Vagina (tissue), 2 donors: ENCODE results near the gene NT5C1A.

Experiments used
- CTCF ChIP-seq, 3 experiments: fragments of 450-650 bp in 2 of 3; fragments of 200-600 bp in 1 of 3; sonication (generic) in 1 of 3; IDR thresholded peaks; one replicate each; pipeline ENCODE4 v1.5.1; 2017 to 2019; ENCODE audit warnings: antibody characterized with exemption in 3 of 3, mild to moderate bottlenecking in 2 of 3, moderate library complexity in 2 of 3
- POLR2A ChIP-seq, 2 donors: fragments of 450-650 bp; IDR thresholded peaks; one replicate each; pipeline ENCODE4 v1.6.1; 2017; ENCODE audit warnings: antibody characterized with exemption in 2 of 2, mild to moderate bottlenecking in 2 of 2, moderate library complexity in 2 of 2

- TF ChIP-seq CTCF (IDR thresholded peaks at IDR 0.05), result no peak
- no peak for TF ChIP-seq POLR2A (IDR thresholded peaks at IDR 0.05)
These were observed 5.1 kb downstream of the NT5C1A start for GRCh38 chr1:39666772-39667171.
